Mesenchymal stem cell (in vitro differentiated cells and primary cell): ENCODE data around the gene AKAP13.
A peak's percentile ranks its signal among the peaks of the same experiment; 100 is the strongest.

Experiments
- DNase-seq: peaks from one replicate; pipeline ENCODE4 v3.0.0-alpha.2; 2013
- H2AFZ ChIP-seq: one replicate; pipeline ENCODE4 v1.6.1; 2013; ENCODE audit warnings: low read depth, mild to moderate bottlenecking, control low read depth, inconsistent platforms, low read length, moderate library complexity
- H2AK5ac ChIP-seq: 2 replicates; pipeline ENCODE4 v1.6.1; 2013; ENCODE audit warnings: low read length, moderate library complexity, mild to moderate bottlenecking, inconsistent platforms; ENCODE audit not compliant: severe bottlenecking
- H2BK120ac ChIP-seq: one replicate; pipeline ENCODE4 v1.6.1; 2013; ENCODE audit warnings: low read depth, mild to moderate bottlenecking, inconsistent platforms, low read length, moderate library complexity
- H2BK12ac ChIP-seq, 2 experiments: one replicate each; pipeline ENCODE4 v1.6.1; 2013; ENCODE audit warnings: inconsistent platforms in 2 of 2, low read length in 2 of 2, mild to moderate bottlenecking in 2 of 2, moderate library complexity in 2 of 2, control low read depth in 1 of 2
- H2BK15ac ChIP-seq: one replicate; pipeline ENCODE4 v1.6.1; 2013; ENCODE audit warnings: mild to moderate bottlenecking, low read depth, inconsistent platforms; ENCODE audit not compliant: poor library complexity, severe bottlenecking
- H2BK5ac ChIP-seq: 2 replicates; pipeline ENCODE4 v1.6.1; 2013; ENCODE audit warnings: low read depth, mild to moderate bottlenecking, low read length, control low read depth, inconsistent platforms; ENCODE audit not compliant: poor library complexity, severe bottlenecking
- H3K14ac ChIP-seq, 2 experiments: one replicate each; pipeline ENCODE4 v1.6.1; 2013; ENCODE audit warnings: inconsistent platforms in 2 of 2, low read length in 2 of 2, control low read depth in 1 of 2, mild to moderate bottlenecking in 1 of 2, moderate library complexity in 1 of 2
- H3K18ac ChIP-seq, 2 experiments: one replicate each; pipeline ENCODE4 v1.6.1; 2013; ENCODE audit warnings: inconsistent platforms in 2 of 2, low read length in 2 of 2, control low read depth in 1 of 2, low read depth in 1 of 2, mild to moderate bottlenecking in 1 of 2
- H3K23ac ChIP-seq, 2 experiments: one replicate each; pipeline ENCODE4 v1.6.1; 2013; ENCODE audit warnings: inconsistent platforms in 2 of 2, low read length in 2 of 2, mild to moderate bottlenecking in 2 of 2, moderate library complexity in 2 of 2, control low read depth in 1 of 2
- H3K27ac ChIP-seq: 2 replicates; pipeline ENCODE4 v1.5.1; 2013; ENCODE audit warnings: mild to moderate bottlenecking, moderate library complexity, low read length, control low read depth, inconsistent platforms; ENCODE audit not compliant: poor library complexity, severe bottlenecking
- H3K27me3 ChIP-seq, 2 experiments: 2 replicates each; pipeline versions ENCODE4 v1.6.1 to v1.7.0; 2013; ENCODE audit warnings: low read length in 2 of 2, mild to moderate bottlenecking in 2 of 2, moderate library complexity in 2 of 2, control low read depth in 1 of 2, inconsistent platforms in 1 of 2; ENCODE audit not compliant: control insufficient read depth in 1 of 2, insufficient read depth in 1 of 2
- H3K36me3 ChIP-seq, 2 experiments: 2 replicates each; pipeline versions ENCODE4 v1.6.1 to v1.7.0; 2013; ENCODE audit warnings: low read length in 2 of 2, control low read depth in 1 of 2, inconsistent platforms in 1 of 2, low read depth in 1 of 2, mild to moderate bottlenecking in 1 of 2; ENCODE audit not compliant: insufficient read depth in 2 of 2, control insufficient read depth in 1 of 2
- H3K4ac ChIP-seq, 2 experiments: one replicate each; pipeline ENCODE4 v1.6.1; 2013; ENCODE audit warnings: inconsistent platforms in 2 of 2, low read length in 2 of 2, mild to moderate bottlenecking in 2 of 2, moderate library complexity in 2 of 2, control low read depth in 1 of 2, low read depth in 1 of 2
- H3K4me1 ChIP-seq: 2 replicates; pipeline ENCODE4 v1.6.1; 2013; ENCODE audit warnings: low read depth, low read length, control low read depth; ENCODE audit not compliant: control insufficient read depth, insufficient read depth
- H3K4me2 ChIP-seq: 2 replicates; pipeline ENCODE4 v1.6.1; 2013; ENCODE audit warnings: low read length, mild to moderate bottlenecking, inconsistent platforms; ENCODE audit not compliant: poor library complexity, severe bottlenecking
- H3K4me3 ChIP-seq, 2 experiments: 2 replicates each; pipeline versions ENCODE4 v1.5.1 to v1.7.0; 2013; ENCODE audit warnings: low read length in 2 of 2, mild to moderate bottlenecking in 2 of 2, control low read depth in 1 of 2, low read depth in 1 of 2; ENCODE audit not compliant: insufficient read depth in 1 of 2
- H3K79me1 ChIP-seq: replicated peaks from 2 replicates; pipeline ENCODE4 v1.6.1; 2013; ENCODE audit warnings: mild to moderate bottlenecking, control low read depth, low read length, inconsistent platforms; ENCODE audit not compliant: poor library complexity, severe bottlenecking
- H3K9ac ChIP-seq: 2 replicates; pipeline ENCODE4 v1.7.0; 2013; ENCODE audit warnings: mild to moderate bottlenecking, low read length, moderate library complexity
- H3K9me3 ChIP-seq: 2 replicates; pipeline ENCODE4 v1.7.0; 2013; ENCODE audit warnings: mild to moderate bottlenecking, low read length; ENCODE audit not compliant: control insufficient read depth
- H4K8ac ChIP-seq: one replicate; pipeline ENCODE4 v1.6.1; 2013; ENCODE audit warnings: inconsistent platforms, mild to moderate bottlenecking, low read length, moderate library complexity
- H4K91ac ChIP-seq: one replicate; pipeline ENCODE4 v1.6.1; 2013; ENCODE audit warnings: mild to moderate bottlenecking, low read length, inconsistent platforms
- WGBS: methylation state at CpG from one replicate; pipeline ENCODE4 v1.1.7; 2013; ENCODE audit warnings: mixed read lengths; 5-methylcytosine and 5-hydroxymethylcytosine counted together

AKAP13 gene

DNA sequence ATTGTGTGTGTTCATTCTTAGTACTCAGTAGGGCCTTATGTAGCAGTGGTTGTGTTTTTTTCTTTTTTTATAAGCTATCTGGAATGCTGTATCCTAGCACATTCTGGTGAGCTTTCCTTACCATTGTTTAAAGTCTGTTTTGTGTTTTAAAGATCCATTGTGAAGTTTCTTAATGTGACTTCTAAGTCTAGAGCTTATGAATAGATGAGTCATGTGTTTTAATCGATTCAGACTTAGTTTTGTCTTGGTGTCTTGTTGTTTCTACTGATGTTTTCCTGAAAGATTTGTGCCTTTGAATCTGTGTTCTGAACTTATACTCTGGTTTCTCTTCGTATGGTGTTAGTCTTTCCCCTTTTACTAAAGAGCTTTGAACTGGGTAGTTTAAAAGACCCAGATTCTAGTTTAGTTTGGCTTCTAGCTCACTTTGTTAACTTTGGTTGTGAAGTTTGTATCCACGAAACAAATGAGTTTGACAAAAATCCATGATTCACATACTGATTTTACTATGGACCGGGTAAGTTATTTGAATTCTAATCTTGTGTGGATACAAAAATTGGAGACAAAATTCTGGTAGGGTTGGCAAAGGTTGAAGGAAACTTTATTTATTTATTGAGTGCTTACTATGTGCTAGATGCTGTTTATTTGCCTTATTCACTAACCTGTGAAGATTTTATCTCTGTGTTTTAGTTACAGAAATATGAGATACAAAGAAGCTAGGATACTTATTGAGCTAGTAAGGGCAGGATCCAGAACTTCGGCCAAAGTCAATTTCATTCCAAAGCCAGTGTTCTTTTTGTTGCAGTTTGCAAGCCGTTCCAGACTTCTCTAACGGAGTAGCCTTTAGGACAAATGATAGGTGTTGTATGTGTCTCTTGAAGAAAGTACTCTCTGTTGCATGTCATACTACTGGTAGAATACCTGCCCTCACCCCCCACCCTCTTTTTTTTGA lies 24.8 kb downstream of the AKAP13 start:
- Histone ChIP-seq H3K4me1 (peaks cover 11% of the 10 kb centered on the region), H4K91ac (no peak overlapping the region), H3K4ac (no peak overlapping the region), H2BK12ac (peak overlapping the region in 1 of 2 experiments; percentile 56), H2AK5ac (peak overlapping the region; percentile 29), H3K4me3 (peak overlapping the region in 1 of 2 experiments; percentile 2), H2BK5ac (no peak overlapping the region), H3K9ac (peak overlapping the region; percentile 52), H4K8ac (no peak overlapping the region), H3K18ac (peak overlapping the region; percentile 57 to 58), H3K27me3 (no peaks in the 10 kb centered on the region), H3K9me3 (no peaks in the 10 kb centered on the region), H2AFZ (no peak overlapping the region), H2BK15ac (no peak overlapping the region), H3K36me3 (no peaks in the 10 kb centered on the region), H3K4me2 (no peak overlapping the region), H2BK120ac (no peak overlapping the region), H3K79me1 (no peaks in the 10 kb centered on the region), H3K14ac (no peak overlapping the region), H3K27ac (no peak overlapping the region), H3K23ac (no peak overlapping the region)
- whole genome bisulfite sequencing: 72% methylated on average over 6 of the region's 7 CpGs
- DNase-seq: peak; percentile 48

DNA sequence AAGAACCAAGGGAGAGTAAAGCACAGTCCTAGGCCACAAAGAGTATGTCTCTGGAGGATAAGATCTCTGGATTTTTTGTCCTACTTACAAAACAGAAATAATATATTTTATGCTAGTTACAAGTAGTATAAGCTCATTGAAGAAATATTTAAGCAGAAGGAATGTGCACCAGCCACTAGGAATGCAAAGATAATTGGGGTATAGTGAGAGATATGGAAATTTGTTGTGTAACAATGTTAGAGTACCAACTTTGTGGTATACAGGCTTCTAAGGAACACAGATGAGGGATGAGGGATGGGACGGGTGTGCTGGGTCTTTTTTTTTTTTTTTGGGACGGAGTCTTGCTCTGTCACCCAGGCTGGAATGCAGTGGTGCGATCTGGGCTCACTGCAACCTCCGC lies 26.5 kb downstream of the AKAP13 start:
- Histone ChIP-seq H3K4me3 (no peak overlapping the region), H3K18ac (no peak overlapping the region), H2BK12ac (no peak overlapping the region), H2BK5ac (no peak overlapping the region), H2AK5ac (no peak overlapping the region), H4K91ac (no peak overlapping the region), H2BK120ac (no peak overlapping the region), H4K8ac (no peak overlapping the region), H3K4me2 (no peak overlapping the region), H3K36me3 (no peaks in the 10 kb centered on the region), H3K4me1 (peaks cover 11% of the 10 kb centered on the region), H3K27me3 (no peaks in the 10 kb centered on the region), H3K14ac (no peak overlapping the region), H3K4ac (no peak overlapping the region), H2BK15ac (no peak overlapping the region), H3K9me3 (no peaks in the 10 kb centered on the region), H3K23ac (no peak overlapping the region), H3K27ac (peak overlapping the region; percentile 90), H3K79me1 (no peaks in the 10 kb centered on the region), H2AFZ (no peak overlapping the region), H3K9ac (no peak overlapping the region)
- 86% methylated on average over 4 of the region's 4 CpGs for WGBS
- DNase-seq: peak; percentile 50

DNA sequence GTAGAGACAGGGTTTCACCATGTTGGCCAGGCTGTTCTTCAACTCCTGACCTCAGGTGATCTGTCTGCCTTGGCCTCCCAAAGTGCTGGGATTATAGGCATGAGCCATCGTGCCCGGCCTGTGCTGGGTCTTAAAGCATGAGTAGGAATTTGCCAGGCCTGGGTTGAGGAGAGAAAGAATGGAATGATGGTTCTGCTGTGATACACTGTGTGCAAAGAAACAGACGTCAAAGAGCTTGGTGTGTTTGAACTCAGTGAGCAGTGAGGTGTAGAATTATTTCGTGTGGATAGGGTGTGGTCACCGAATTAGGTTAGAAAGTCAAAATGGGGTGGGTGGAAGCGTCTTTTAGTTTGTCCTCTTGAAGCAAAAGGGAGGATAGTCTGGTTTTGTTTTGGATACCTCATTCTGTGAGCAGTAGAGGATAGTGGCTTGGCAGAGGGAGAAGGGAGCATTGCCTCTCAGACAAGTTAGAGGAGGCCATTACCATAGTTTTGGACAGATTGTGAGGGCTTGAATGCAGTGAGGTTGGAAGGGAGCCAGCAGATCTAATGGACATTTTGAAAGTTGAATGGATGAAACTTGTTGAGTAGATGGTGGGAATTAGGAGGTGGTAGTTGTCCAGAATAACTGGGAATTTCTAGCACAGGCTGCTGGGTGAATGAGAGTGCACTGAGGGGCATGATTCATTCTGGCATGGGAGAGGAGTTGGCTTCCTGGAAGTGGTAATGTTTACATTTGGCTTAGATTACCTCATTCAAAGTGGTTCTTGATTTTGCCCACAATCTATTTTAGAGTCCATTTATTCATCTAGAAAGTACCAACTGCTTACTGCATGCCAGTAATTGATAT lies 27.2 kb downstream of the AKAP13 start:
- H3K27me3 ChIP-seq: no peaks in the 10 kb centered on the region
- peak overlapping the region; percentile 71 for H2AK5ac ChIP-seq
- DNase-seq: peak; percentile 93
- H3K4me2 ChIP-seq: peak overlapping the region; percentile 11
- H3K27ac ChIP-seq: peak overlapping the region; percentile 90
- H3K4ac ChIP-seq: no peak overlapping the region
- no peak overlapping the region for H2BK15ac ChIP-seq
- peak overlapping the region; percentile 69 to 73 for H2BK12ac ChIP-seq
- H2AFZ ChIP-seq: no peak overlapping the region
- H3K4me1 ChIP-seq: peaks cover 11% of the 10 kb centered on the region
- no peak overlapping the region for H3K9ac ChIP-seq
- no peak overlapping the region for H3K4me3 ChIP-seq
- H3K9me3 ChIP-seq: no peaks in the 10 kb centered on the region
- H3K36me3 ChIP-seq: no peaks in the 10 kb centered on the region
- no peak overlapping the region for H4K8ac ChIP-seq
- H3K14ac ChIP-seq: no peak overlapping the region
- H3K23ac ChIP-seq: no peak overlapping the region
- H3K18ac ChIP-seq: peak overlapping the region; percentile 52 to 82
- H2BK5ac ChIP-seq: peak overlapping the region; percentile 53
- H2BK120ac ChIP-seq: peak overlapping the region; percentile 71
- 85% methylated on average over 6 of the region's 6 CpGs for WGBS
- H4K91ac ChIP-seq: no peak overlapping the region
- no peaks in the 10 kb centered on the region for H3K79me1 ChIP-seq

DNA sequence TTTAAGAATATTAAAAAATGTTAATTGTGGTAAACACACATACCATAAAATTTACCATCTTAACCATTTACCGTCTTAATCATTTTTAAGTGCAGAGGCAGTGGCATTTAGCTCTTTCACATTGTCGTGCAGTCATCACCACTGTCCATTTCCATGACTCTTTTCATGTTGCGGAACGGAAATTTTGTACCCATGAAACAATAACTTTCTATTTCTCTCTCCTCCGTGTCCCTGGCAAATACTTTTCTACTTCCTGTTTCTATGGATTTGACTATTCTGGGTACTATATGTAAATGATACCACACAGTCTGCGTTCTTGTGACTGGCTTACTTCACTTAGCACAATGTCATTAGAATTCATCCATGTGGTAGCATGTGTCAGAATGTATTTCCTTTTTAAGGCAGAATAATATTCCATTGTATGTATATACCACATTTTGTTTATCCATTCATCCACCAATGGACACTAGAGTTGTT lies 27.9 kb downstream of the AKAP13 start:
- no peak overlapping the region for H4K91ac ChIP-seq
- no peaks in the 10 kb centered on the region for H3K36me3 ChIP-seq
- H3K4me1 ChIP-seq: peaks cover 11% of the 10 kb centered on the region
- no peaks in the 10 kb centered on the region for H3K27me3 ChIP-seq
- H2AFZ ChIP-seq: no peak overlapping the region
- H2BK15ac ChIP-seq: no peak overlapping the region
- H3K4me2 ChIP-seq: no peak overlapping the region
- H2BK12ac ChIP-seq: no peak overlapping the region
- DNase-seq: no peak
- 64% methylated on average over 2 of the region's 6 CpGs for WGBS
- no peak overlapping the region for H3K14ac ChIP-seq
- peak overlapping the region; percentile 46 for H3K27ac ChIP-seq
- H3K23ac ChIP-seq: no peak overlapping the region
- H3K79me1 ChIP-seq: no peaks in the 10 kb centered on the region
- no peak overlapping the region for H3K4ac ChIP-seq
- H3K9me3 ChIP-seq: no peaks in the 10 kb centered on the region
- H3K9ac ChIP-seq: no peak overlapping the region
- H2BK5ac ChIP-seq: no peak overlapping the region
- H2BK120ac ChIP-seq: no peak overlapping the region
- H2AK5ac ChIP-seq: peak overlapping the region; percentile 81
- H4K8ac ChIP-seq: no peak overlapping the region
- H3K18ac ChIP-seq: no peak overlapping the region
- no peak overlapping the region for H3K4me3 ChIP-seq
